ENCODE data around the gene TTC23.

- TF ChIP-seq REST (IDR thresholded peaks at IDR 0.05; ENCODE audit: low read depth) = no peak
- TF ChIP-seq ZBTB7A (IDR thresholded peaks at IDR 0.05; ENCODE audit: low read depth) = no peak
- no peak for TF ChIP-seq USF1 (IDR thresholded peaks at IDR 0.05)
- TF ChIP-seq RAD21 (IDR thresholded peaks at IDR 0.05; ENCODE audit: low read depth) = no peak
- TF ChIP-seq CEBPB (IDR thresholded peaks at IDR 0.05) = no peak
- no peak for TF ChIP-seq YY1 (IDR thresholded peaks at IDR 0.05; ENCODE audit: low read depth)
- TF ChIP-seq TCF12 (IDR thresholded peaks at IDR 0.05; ENCODE audit: low read depth) = no peak
- TF ChIP-seq CREB1 (IDR thresholded peaks at IDR 0.05; ENCODE audit: low read depth) = no peak
- no peak for TF ChIP-seq EGR1 (IDR thresholded peaks at IDR 0.05)
- no peak for TF ChIP-seq EP300 (IDR thresholded peaks at IDR 0.05; ENCODE audit: borderline replicate concordance)
- TF ChIP-seq TAF1 (IDR thresholded peaks at IDR 0.05; ENCODE audit: low read depth) = no peak
- no peak for TF ChIP-seq MAX (IDR thresholded peaks at IDR 0.05)
Measured at GRCh38 chr15:99172989-99173388, 76.4 kb downstream of the TTC23 start.
